ENCODE measurements around the gene PLEKHG4B.
"Not testable (repeated sequence)": the region's sequence is repeated elsewhere in the genome, so short reads cannot be mapped to it uniquely, and the experiment has no call there.

The PLEKHG4B gene

DNA sequence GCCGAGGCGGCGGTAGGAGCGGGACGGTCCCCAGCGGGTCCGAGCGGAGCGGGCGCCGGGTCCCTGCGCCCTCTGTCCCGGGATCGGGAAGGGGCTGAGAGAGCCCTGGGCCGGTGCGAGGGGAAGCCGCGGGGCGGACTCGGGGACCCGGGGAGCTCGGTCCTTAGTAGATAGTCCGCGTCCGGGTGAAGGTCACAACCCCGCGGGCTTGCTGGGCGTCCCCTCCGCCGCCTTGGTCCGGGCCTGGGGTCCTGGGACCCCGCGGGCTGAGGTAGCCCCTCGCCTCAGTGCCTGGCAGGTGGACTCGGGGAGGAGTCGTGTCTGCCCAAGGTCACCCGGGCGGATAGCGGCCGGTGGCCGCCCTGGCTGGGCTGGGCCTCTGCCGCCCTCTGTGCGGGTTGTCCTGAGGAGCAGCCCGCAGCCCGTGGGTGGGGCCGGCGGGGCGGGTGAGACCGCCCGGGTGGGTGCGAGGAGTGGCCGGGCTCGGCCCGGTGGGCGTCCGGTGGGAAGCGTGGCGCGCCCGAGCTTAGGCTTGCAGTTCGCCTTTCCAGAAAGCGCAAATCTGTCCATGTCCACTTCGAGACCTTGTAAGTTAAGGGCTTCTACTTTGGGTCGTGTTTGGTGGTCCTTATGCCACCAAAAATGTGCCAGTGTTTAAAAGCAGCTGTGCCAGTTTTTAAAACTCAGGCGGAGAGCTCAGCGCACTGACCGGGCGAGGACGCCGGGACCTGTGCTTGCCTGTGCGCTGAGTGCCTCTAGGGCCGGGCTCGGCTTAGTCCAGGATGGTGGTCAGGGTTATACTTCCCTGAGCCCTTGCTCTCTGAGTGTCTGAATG lies 126.7 kb downstream of the PLEKHG4B start:
- peak in 2 of 3 experiments; percentile 10 to 23 for DNase-seq (ENCODE audit: low read depth in 2 of 3, low spot score in 2 of 3)

DNA sequence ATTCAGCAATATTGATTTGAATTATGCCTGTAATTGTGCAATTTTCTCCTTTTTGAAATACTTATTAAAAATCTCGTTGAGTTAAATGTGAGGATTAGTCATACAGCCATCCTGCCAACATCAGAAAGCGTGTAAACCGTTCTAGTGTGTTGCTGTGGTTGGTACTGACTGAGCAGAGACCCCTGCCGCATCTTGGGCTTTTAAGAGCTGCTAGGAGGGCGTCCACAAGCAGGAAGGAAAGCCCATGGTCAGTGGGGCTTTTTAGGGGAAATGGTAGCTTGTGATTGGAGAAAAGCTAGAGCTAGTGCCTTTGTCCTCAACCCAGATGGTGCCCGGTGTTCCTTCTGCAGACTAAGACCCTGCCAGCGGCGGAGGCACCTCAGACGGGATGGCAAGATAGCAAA lies 127.5 kb downstream of the PLEKHG4B start:
- DNase-seq (ENCODE audit: low read depth in 2 of 3, low spot score in 2 of 3): peak in 1 of 3 experiments; percentile 6

DNA sequence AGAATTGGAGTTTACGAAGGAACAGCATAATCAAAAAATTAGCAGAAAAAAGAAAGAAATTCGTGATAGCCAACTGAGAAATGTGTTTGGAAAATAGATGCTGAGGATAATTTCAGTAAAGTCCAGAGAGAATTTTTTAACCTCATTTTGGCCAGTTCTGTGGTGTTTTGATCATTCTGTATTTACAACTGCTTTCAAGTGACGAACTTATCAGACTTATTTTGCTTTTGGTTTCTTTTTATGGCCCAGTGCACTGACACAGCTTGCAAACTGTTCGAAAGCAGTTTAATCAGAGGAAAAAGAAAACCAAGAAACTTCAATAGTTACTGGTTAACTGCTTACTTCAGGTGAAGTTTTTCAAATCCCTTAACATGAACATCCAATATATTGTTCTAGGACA lies 128.0 kb downstream of the PLEKHG4B start:
- DNase-seq (ENCODE audit: low read depth in 2 of 3, low spot score in 2 of 3): no peak

DNA sequence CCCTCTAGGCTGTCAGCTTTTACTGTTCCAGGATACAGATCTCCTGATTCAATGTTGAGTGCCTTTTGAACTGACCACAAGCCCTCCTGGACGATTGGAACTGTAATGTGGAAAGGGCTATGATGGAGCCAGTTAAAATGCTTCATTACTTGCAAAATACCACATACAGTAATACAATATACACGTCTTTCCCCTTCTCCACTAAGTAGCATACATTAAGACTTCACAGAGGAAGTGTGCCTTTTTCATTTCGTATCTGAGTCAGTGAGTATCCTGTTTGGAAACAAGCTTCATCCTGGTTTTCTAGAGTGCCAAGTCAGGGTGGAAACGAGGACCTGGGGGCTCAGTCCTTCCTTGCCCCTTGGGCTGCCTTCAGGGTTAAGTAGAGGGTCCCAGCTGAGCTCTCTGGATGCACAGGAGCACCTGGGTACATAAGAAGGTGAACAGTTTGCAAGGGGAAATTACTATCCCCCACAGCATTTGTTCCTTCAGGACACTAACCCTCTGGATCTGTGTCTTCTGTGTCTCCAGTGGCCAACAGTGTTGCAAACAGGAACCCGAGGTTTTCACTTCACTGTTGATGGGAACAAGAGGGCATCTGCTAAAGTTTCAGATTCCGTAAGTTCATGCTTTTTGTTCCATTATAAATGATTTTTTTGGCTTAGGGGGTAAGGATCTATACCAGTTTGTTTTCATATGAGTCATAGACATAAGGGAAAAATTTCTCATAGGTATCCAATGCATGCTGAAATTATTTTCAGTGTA lies 131.2 kb downstream of the PLEKHG4B start:
- not testable (repeated sequence) for DNase-seq (ENCODE audit: low read depth in 2 of 3, low spot score in 2 of 3)

DNA sequence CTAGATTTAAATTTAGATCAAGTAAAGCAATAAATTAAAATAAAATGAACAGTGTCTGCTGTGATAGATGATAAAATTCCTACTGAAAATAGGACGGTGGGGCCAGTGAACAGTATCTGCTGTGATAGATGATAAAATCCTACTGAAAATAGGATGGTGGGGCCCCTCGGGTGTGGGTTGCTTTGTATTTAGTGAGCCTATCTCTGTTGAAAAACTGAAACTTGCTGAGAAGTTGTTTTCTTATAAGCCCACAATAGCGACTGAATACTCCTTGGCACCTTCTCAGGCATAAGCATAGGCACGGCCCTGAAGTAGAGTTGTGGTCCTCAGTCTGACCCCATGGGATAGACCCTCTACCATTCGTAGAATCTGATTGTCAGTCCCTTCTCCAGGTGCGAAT lies 131.8 kb downstream of the PLEKHG4B start:
- no peak for DNase-seq (ENCODE audit: low read depth in 2 of 3, low spot score in 2 of 3)

DNA sequence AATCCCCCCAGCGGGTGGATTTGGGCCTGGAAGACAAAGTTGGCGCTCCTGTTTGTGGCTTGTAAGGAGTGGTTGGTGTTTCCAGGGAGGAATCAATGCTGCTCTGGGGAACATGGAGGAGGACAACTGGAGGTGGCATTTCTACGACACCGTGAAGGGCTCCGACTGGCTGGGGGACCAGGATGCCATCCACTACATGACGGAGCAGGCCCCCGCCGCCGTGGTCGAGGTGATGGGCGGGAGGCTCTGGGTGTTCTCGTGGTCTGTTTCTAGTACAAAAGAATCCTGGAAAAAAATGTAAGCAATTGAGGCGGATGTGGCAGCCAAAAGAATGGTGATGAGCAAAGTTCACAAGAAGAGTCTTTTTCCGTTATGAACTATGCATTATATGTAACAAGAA lies 133.4 kb downstream of the PLEKHG4B start:
- no peak for DNase-seq (ENCODE audit: low read depth in 2 of 3, low spot score in 2 of 3)

DNA sequence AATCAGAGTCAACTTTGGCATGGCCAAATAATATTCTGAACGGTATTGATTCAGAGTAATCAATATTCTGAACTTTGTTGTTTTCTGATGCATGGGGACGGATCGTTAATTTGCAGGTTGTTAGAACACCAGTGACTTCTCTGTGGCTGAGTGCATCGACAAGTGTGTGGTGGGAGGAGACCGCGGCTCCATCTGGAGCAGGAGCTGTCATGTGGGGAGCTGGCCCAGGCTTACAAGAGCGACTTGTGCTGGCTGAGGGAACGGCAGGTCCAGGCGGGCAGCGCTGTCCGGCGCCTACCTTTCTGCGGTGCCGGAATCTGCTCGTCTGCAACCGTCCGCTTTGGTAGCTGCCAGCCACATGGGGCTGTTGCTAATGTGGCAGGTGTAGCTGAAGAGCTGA lies 135.4 kb downstream of the PLEKHG4B start:
- DNase-seq (ENCODE audit: low read depth in 2 of 3, low spot score in 2 of 3): not testable (repeated sequence)

DNA sequence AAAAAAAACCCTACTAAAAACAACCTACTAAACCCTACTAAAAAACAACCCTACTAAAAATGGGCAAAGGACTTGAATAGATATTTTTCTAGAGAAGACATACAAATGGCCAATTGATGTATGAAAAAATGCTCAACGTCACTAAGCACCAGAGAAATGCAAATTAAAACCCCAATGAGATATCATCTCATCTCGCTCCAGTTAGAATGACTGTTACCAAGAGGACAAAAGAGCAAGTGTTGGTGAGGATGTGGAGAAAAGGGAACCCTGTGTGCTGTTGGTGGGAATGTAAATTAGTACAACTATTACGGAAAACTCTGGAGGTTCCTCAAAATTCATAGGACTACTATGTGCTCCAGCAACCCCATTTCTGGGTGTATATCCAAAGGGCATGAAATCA lies 136.9 kb downstream of the PLEKHG4B start:
- DNase-seq (ENCODE audit: low read depth in 2 of 3, low spot score in 2 of 3): no peak

DNA sequence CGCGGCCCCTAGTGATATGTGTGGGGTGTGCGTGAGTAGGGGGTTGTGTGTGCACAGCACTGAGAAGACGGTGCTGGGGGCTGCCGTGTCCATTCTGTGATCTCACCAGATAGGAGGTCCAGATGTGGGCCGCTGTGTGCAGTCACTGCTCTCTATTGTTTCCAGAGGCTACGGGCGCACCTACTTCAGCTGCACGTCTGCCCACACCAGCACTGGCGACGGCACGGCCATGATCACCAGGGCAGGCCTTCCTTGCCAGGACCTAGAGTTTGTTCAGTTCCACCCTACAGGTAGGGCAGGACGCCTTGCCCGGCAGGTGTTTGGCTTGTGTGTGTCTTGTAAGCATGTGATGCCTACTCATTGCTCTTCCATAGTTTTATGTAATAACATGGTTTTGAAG lies 138.7 kb downstream of the PLEKHG4B start:
- DNase-seq (ENCODE audit: low read depth in 2 of 3, low spot score in 2 of 3): no peak

DNA sequence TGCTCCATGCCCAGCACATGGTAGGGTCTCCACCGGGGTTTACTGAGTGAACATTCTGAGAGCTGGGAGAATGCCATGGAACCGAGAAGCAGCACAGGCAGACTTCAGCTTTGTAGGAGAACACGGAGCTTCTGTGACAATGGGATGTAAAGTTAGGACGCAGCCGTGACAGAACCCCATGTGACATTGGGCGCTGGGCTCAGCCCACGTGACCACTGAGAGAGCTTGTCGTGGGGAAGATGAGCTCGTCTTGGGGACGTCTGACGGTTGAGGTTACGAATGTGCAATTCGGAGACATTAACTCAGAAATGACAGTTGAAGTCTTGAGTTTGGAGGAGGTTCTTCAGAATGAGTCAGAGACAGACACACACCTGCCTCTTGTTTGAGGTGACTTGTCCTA lies 139.7 kb downstream of the PLEKHG4B start:
- DNase-seq (ENCODE audit: low read depth in 2 of 3, low spot score in 2 of 3): no peak

DNA sequence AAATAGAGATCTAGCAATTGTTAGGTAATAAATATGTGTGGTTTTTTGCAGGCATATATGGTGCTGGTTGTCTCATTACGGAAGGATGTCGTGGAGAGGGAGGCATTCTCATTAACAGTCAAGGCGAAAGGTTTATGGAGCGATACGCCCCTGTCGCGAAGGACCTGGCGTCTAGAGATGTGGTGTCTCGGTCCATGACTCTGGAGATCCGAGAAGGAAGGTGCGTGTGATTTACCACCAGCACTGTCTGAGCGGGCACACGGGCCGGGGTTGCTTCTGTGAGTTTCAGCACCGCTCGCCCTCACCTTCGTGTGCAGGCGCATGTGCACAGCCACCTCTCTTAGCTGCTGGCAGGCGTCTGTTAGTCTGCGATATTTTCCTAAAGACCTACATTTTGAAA lies 141.5 kb downstream of the PLEKHG4B start:
- not testable (repeated sequence) for DNase-seq (ENCODE audit: low read depth in 2 of 3, low spot score in 2 of 3)

DNA sequence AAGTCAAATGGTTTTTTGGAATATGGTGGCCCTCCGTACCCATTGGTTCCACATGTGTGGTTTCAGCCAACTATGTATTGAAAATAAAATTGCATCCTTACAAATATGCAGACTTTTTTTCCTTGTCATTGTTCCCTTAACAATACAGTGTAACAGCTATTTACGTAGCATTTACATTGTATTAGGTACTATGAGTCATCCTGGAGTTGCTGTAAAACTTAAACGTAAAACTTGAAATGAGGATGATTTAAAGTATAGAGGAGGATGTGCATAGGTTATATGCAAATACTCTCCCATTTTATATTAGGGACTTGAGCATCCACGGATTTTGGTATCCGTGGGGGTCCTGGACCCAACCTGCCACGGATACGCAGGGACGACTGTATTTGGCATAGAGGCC lies 142.5 kb downstream of the PLEKHG4B start:
- no peak for DNase-seq (ENCODE audit: low read depth in 2 of 3, low spot score in 2 of 3)

DNA sequence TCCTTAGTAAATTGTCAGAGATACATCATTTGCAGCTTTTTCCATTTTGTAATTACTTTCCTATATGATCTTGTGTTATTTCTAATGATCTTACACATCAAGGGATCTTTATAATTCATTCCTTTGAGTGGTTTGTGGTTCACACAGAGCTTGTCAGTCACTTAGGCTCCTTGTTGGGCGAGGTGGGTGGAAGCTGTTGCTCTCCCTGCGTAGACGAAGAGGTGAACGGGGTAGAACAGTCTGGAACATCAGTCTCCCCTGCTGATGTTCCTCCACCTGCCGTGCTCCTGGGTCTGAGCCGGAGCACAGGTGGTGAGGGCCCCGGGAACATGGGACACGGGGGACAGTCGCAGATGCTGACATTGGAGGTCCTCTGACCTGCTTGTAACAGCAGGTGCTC lies 143.6 kb downstream of the PLEKHG4B start:
- not testable (repeated sequence) for DNase-seq (ENCODE audit: low read depth in 2 of 3, low spot score in 2 of 3)

DNA sequence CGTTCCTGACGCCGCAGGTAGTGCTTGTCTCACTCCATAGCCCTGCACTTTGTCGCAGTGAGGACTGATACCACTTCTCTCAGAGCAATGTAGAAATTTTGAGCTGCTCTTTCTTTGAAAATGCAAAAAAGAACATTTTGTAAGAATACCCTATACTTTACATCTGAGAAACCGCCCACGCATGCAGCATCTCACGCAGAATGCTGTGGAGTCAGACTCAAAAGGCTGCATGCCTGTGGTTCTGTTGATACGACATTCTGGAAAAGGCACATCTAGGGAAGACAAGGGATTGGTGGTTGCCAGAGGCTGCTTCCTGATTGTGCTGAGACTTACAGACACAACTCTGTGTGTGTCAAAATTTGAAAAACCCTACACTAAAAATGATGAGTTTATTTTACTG lies 146.0 kb downstream of the PLEKHG4B start:
- not testable (repeated sequence) for DNase-seq (ENCODE audit: low read depth in 2 of 3, low spot score in 2 of 3)
